SU-DHL-6 (cell line): Measurements from ENCODE around the gene ABCC8.

Experiments
- H2AFZ ChIP-seq: fragments of 200-600 bp; sonication (generic); 2 replicates; pipeline ENCODE4 v1.6.1; 2014; ENCODE audit warnings: low read depth, mild to moderate bottlenecking, moderate library complexity, mixed read lengths, antibody characterized with exemption, low read length; ENCODE audit not compliant: severe bottlenecking
- H3F3A ChIP-seq: fragments of 200-600 bp; shearing (Covaris generic); 2 replicates; pipeline ENCODE4 v1.6.0; 2016; ENCODE audit warnings: antibody characterized with exemption, mild to moderate bottlenecking; ENCODE audit not compliant: insufficient read depth
- H3K27ac ChIP-seq: fragments of 200-600 bp; sonication (generic); 2 replicates; pipeline ENCODE4 v1.5.1; 2016; ENCODE audit warnings: low read depth, mild to moderate bottlenecking, low read length, moderate library complexity, mixed read lengths
- H3K27me3 ChIP-seq: fragments of 200-600 bp; sonication (generic), shearing (Covaris generic); 2 replicates; pipeline ENCODE4 v1.6.0; 2014; ENCODE audit warnings: mild to moderate bottlenecking, low read length
- H3K36me3 ChIP-seq: fragments of 200-600 bp; sonication (generic); 2 replicates; pipeline ENCODE4 v1.6.1; 2014; ENCODE audit warnings: mild to moderate bottlenecking, low read length, mixed read lengths
- H3K4me2 ChIP-seq: fragments of 300-600, 200-600 bp; shearing (Covaris generic), sonication (generic); 2 replicates; pipeline ENCODE4 v1.6.0; 2014; ENCODE audit warnings: low read length, low read depth, mild to moderate bottlenecking; ENCODE audit not compliant: poor library complexity, severe bottlenecking
- H3K4me3 ChIP-seq: fragments of 200-600 bp; sonication (generic); 2 replicates; pipeline ENCODE4 v1.5.1; 2014; ENCODE audit warnings: antibody characterized with exemption, low read length, mild to moderate bottlenecking, mixed read lengths; ENCODE audit not compliant: insufficient read depth, poor library complexity, severe bottlenecking
- H3K79me2 ChIP-seq: fragments of 200-600 bp; sonication (generic); 2 replicates; pipeline ENCODE4 v1.6.1; 2014; ENCODE audit warnings: mild to moderate bottlenecking, low read length, moderate library complexity; ENCODE audit not compliant: insufficient read depth
- H3K9ac ChIP-seq: fragments of 200-600 bp; sonication (generic); 2 replicates; pipeline ENCODE4 v1.7.0; 2014; ENCODE audit warnings: mild to moderate bottlenecking, low read length
- H3K9me2 ChIP-seq: fragments of 200-600 bp; sonication (generic); replicated peaks from 2 replicates; pipeline ENCODE4 v1.6.1; 2014; ENCODE audit warnings: low read length; ENCODE audit not compliant: insufficient read depth
- H3K9me3 ChIP-seq: fragments of 200-600 bp; sonication (generic); 2 replicates; pipeline ENCODE4 v1.6.1; 2014; ENCODE audit warnings: low read length, mixed read lengths; ENCODE audit not compliant: insufficient read depth
- H4K20me1 ChIP-seq: fragments of 200-600 bp; sonication (generic); 2 replicates; pipeline ENCODE4 v1.6.1; 2014; ENCODE audit warnings: low read depth, mild to moderate bottlenecking, antibody characterized with exemption, low read length, moderate library complexity, mixed read lengths
- EZH2phosphoT487 ChIP-seq: fragments of 200-600 bp; sonication (generic), shearing (Covaris generic); conservative IDR thresholded peaks from 2 replicates; pipeline ENCODE4 v1.6.1; 2018; ENCODE audit warnings: mild to moderate bottlenecking, antibody characterized with exemption, low read length, moderate library complexity, mixed read lengths
- TF ChIP-seq, protein P1 (sequence below): fragments of 200-600 bp; sonication (generic); IDR thresholded peaks from one replicate; pipeline ENCODE4 v1.5.1; 2017; ENCODE audit warnings: antibody characterized with exemption, mild to moderate bottlenecking, low read length, moderate library complexity; ENCODE audit not compliant: insufficient read depth, poor library complexity, severe bottlenecking

Gene ABCC8

DNA sequence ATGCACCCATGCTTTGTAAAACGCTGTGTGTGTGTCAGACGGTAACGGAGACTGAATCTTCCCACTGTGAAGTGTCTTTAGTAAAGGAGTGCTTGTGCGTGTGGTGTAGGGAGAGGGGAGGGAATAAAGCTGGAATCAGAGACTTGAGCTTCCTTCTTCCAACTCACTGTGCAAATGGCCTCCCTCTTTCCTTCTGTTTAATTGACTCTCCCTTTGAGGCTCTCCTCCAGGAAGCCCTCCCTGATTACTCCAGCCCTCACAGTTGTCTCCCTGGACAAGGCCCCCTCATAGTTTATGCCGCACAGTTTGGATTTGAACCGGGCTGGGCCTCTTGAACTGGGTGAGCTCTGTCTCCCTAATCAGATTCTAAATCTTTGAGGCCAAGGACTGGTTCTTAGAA lies 65.2 kb downstream of the ABCC8 start:
- Histone ChIP-seq H3K27ac (no peak overlapping the region), H4K20me1 (no peaks in the 10 kb centered on the region)

DNA sequence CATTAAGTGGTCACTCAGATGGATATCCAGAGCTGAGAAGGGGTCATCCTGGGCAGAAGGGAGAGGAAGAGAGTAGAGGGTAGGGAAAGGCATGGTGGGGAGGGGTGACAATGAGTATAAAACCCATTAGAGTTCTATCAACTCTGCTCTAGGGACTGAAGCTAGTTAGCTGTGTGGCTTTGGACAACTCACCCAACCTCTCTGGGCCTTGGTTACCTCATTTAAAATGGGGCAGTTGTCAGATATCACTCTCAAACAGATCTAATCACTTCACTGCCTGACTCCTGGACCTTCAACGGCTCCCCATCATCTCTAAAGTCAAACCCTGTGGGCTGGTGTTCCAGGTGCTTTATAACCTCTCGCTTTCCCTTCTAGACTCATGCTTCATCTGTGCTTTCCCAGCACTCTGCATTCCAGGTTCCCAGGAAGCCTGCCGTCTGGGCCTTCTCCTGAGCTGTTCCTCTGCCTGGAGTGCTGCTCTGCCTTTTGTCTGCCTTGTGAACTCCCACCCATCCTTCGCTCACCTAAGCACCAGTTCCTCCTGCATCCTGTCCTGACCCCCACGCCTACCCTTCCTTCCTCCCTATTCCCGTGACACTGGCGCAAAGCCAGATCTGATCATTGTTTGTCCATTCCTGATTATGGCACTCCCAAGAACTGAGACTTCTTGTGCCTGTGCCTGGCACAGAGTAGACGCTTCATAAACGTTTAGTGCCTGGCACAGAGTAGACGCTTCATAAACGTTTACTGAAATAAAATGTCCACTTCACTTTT lies 65.9 kb downstream of the ABCC8 start:
- no peak overlapping the region for H2AFZ ChIP-seq
- no peak overlapping the region for H3K27ac ChIP-seq
- no peak overlapping the region for H3K4me2 ChIP-seq
- no peaks in the 10 kb centered on the region for H3K9me3 ChIP-seq
- no peaks in the 10 kb centered on the region for H3F3A ChIP-seq
- H3K27me3 ChIP-seq: no peaks in the 10 kb centered on the region
- H4K20me1 ChIP-seq: no peaks in the 10 kb centered on the region
- TF ChIP-seq EZH2phosphoT487: no peak
- TF ChIP-seq, protein P1, sequence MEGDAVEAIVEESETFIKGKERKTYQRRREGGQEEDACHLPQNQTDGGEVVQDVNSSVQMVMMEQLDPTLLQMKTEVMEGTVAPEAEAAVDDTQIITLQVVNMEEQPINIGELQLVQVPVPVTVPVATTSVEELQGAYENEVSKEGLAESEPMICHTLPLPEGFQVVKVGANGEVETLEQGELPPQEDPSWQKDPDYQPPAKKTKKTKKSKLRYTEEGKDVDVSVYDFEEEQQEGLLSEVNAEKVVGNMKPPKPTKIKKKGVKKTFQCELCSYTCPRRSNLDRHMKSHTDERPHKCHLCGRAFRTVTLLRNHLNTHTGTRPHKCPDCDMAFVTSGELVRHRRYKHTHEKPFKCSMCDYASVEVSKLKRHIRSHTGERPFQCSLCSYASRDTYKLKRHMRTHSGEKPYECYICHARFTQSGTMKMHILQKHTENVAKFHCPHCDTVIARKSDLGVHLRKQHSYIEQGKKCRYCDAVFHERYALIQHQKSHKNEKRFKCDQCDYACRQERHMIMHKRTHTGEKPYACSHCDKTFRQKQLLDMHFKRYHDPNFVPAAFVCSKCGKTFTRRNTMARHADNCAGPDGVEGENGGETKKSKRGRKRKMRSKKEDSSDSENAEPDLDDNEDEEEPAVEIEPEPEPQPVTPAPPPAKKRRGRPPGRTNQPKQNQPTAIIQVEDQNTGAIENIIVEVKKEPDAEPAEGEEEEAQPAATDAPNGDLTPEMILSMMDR: no peak
- no peaks in the 10 kb centered on the region for H3K36me3 ChIP-seq
- no peaks in the 10 kb centered on the region for H3K9me2 ChIP-seq
- H3K4me3 ChIP-seq: no peak overlapping the region
- no peak overlapping the region for H3K9ac ChIP-seq
- H3K79me2 ChIP-seq: no peaks in the 10 kb centered on the region

More for the DNA sequence above, 65.2 kb downstream of the ABCC8 start:
- Histone ChIP-seq H3K36me3 (no peaks in the 10 kb centered on the region), H3K27me3 (no peaks in the 10 kb centered on the region), H3K79me2 (no peaks in the 10 kb centered on the region), H3K4me3 (no peak overlapping the region), H3K4me2 (no peak overlapping the region), H3K9me2 (no peaks in the 10 kb centered on the region), H3K9me3 (no peaks in the 10 kb centered on the region), H2AFZ (no peak overlapping the region), H3F3A (no peaks in the 10 kb centered on the region), H3K9ac (no peak overlapping the region)
- TF ChIP-seq, protein P1: no peak
- no peak for TF ChIP-seq EZH2phosphoT487

DNA sequence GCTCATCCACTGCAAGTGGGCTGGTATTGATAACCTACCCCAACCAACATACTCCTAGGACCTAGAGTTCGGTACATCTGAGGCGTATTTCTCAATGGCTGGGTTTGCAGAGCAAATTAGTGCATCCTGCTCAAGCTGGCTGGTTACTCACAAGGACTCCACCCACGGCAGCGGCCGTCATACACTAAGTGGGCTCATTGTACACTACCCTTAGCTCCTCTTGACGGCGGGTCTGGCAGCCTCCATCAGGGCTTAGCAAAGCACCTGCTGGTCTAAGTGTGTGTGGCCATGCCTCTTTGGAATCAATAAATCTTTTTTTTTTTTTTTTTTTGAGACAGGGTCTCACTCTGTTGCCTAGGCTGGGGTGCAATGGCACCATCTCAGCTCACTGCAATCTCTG lies 68.0 kb downstream of the ABCC8 start:
- H3K9me2 ChIP-seq: no peaks in the 10 kb centered on the region
- no peak overlapping the region for H3K4me2 ChIP-seq
- no peak overlapping the region for H2AFZ ChIP-seq
- no peak overlapping the region for H3K4me3 ChIP-seq
- no peaks in the 10 kb centered on the region for H3K36me3 ChIP-seq
- H3K9me3 ChIP-seq: no peaks in the 10 kb centered on the region
- H3K79me2 ChIP-seq: no peaks in the 10 kb centered on the region
- TF ChIP-seq, protein P1: no peak
- no peak for TF ChIP-seq EZH2phosphoT487
- no peaks in the 10 kb centered on the region for H3K27me3 ChIP-seq
- no peaks in the 10 kb centered on the region for H4K20me1 ChIP-seq
- H3K9ac ChIP-seq: no peak overlapping the region
- H3F3A ChIP-seq: no peaks in the 10 kb centered on the region
- H3K27ac ChIP-seq: no peak overlapping the region
